ENCODE measurements around the gene SOD2.
"Not testable (repeated sequence)": the region's sequence is repeated elsewhere in the genome, so short reads cannot be mapped to it uniquely, and the experiment has no call there.

The SOD2 gene

DNA sequence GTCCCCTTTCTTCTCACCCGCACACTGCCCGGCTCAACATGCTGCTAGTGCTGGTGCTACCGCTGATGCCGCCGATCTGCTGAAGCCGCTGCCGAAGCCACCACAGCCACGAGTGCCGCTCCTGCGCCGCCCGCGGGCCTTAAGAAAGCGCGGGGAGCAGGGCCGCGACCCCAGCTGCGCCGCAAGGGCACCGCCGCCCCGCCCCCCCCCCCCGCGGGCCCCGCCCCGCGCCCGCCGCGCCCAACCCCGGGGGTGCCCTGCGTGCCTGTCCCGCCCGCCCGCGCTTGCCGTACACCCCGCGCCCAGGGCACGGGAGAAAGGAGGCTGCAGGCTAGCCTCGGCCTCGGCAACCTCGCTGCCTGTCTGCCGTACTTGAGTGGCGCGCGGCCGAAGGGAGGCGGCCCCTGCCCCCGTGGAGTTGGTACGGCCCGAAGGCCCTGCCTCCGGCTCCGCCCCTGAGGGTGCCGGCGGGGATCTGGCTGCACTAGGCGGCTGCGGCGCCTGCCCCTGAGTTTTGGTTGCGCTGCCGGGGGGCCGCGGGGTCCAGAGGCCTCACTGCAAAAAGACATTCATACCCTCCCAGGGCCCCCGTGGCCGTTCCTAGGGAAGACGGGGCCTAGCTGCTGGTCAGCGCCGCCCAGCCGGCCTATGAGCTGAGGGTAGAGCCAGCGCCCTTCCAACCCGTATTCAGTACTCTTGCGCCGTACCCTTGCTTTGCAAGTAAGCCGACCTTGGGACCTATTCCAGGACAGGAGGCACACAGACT is at the start of gene SOD2:
Gene SOD2, minus strand, starts transcription at position 114 of the 766 bp plus-strand sequence. Its CDS starts 74 bp downstream, at position 40.
- DNase-seq (ENCODE audit: low read depth in 2 of 2): no peak

DNA sequence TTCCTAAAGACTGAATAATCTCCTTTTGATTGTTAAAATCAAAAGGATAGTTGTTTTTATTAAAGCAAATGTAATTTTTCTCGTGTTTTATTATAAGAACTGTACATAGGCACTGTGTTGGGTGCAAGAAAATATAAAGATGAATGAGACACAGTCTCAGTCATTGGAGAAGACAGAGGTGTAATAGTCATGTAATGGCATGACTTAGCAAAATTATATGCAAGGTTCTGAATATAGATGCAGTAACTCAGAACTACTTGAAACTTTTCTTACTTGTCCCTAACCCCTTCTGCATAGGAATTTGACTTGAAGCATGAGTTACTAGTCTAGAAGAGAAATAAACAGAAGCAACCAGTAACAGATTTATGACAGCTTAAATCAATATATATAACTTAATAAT is 49.1 kb upstream of the SOD2 start:
- no peak for DNase-seq (ENCODE audit: low read depth in 2 of 2)

DNA sequence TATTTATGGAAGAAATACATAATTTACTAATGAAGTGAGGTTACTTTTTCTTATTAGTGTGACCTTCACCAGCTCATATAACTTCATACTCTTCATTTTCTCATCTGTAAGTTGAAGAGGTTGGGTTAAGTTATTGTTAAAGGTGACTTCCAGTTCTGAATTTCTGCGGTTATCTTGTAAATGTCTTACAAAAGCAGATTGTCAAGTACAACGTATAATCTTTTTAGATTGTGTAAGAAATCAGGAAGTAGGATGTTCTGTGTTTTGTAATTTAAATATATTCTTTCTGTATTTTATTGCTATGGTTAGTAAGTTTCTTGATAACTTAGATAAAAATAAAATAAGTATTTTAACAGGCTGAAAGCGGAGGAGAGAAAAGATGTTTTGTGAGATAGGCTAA is 46.3 kb upstream of the SOD2 start:
- DNase-seq (ENCODE audit: low read depth in 2 of 2): no peak

DNA sequence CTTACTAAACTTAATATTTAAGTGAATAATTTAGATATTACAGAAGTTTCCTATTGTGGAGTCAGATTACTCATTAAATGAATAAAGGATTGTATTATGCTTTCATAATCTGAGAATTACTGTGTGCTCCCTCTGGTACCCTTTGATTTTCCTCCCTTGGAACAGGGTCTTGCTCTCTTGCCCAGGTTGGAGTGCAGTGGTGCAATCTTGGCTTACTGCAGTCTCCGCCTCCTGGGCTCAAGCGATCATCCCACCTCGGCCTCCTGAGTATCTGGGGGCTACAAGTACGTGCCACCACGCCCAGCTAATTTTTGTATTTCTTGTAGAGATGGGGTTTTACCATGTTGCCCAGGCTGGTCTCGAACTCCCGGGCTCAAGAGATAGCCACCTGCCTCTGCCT is 43.9 kb upstream of the SOD2 start:
- DNase-seq (ENCODE audit: low read depth in 2 of 2): no peak

DNA sequence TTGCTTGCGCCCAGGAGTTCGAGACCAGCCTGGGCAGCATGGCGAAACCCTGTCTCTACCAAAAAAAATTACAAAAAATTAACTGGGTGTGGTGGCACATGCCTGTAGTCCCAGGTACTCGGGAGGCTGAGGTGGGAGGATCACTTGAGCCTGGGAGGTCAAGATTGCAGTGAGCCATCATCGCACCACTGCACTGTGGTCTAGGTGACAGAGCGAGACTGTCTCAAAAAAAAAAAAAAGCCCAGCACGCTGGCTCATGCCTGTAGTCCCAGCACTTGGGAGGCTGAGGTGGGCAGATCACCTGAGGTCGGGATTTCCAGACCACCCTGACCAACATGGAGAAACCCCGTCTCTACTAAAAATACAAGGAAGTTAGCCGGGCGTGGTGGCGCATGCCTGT is 40.4 kb upstream of the SOD2 start:
- not testable (repeated sequence) for DNase-seq (ENCODE audit: low read depth in 2 of 2)

DNA sequence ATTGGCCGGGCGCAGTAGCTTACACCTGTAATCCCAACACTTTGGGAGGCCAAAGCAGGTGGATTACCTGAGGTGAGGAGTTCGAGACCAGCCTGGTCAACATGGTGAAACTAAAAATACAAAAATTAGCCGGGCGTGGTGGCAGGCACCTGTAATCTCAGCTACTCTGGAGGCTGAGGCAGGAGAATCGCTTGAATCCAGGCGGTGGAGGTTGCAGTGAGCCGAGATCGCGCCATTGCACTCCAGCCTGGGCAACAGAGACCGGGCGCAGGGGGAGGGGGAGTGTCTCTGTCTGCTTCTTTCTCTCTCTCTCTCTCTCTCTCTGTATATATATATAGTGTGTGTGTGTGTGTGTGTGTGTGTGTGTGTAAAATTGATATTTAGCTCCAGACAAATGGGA is 39.5 kb upstream of the SOD2 start:
- DNase-seq (ENCODE audit: low read depth in 2 of 2): not testable (repeated sequence)

DNA sequence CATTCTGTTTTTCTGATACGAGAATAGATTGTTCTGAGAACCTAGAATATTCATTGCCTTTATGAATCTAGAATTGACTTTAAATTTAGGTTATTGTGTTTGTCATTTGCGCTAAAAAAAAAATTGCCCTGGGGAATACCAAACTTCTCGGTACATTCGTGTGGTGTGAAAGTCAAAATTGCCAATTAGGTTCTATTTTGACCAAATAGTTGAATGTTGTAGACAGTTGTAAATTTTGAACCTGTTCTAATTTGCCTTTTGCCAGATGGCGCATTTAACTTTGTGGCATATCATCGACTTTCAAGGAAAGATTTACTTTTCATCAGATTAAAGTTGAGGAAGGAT is 37.3 kb upstream of the SOD2 start:
- no peak for DNase-seq (ENCODE audit: low read depth in 2 of 2)

DNA sequence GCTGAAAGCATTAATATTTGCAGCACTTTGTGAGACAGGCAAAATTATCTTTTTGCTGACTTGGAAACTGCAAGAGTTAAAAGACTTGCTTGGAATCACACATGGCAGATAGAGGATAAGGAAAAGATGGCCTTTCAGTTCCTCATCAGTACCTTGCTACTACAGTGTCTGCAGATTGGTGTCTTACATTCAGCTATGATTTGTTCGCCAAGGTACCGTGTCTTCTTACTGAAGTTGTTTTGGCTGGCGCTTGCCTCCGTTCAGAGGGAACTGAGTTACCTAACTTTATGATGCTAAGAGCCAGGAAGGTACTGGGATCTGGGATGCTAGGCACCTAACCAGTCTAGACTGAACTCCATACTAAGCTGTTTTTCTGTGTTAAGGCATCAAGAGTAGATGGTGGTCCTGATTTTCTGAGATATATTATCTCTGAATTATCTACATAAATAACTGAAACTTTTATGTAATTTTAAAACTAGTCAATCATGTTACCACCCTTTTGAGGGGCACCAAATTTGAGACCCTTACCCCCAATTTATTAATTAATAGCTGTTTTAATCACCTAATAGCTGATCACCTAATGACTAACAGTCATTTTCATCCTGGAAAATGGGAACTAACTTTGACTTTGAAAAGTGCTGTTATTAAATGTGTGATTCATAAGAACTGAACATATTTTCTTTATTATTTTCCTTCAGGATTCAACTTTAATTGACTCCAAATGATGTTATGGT is 36.7 kb upstream of the SOD2 start:
- DNase-seq (ENCODE audit: low read depth in 2 of 2): no peak

DNA sequence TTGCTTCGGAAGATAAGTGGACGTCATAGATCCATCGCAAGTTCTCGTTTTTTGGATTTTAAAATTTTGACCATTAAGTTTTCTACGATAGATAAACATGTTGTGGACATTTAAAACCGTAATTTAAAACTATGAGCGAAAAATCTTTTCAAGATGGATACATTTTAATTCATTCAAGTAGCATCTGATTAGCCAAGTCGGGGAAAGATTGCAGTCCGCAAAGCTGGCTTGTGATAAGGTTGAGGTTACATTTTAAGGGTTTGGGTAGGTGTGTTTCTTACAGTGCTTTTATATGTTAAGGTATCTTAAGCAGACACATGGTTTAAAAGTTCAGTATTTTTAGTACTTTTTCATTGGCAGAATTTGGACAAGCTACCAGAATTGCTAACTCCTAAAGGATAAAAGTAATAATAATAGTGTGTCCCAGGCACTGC is 35.5 kb upstream of the SOD2 start:
- no peak for DNase-seq (ENCODE audit: low read depth in 2 of 2)

DNA sequence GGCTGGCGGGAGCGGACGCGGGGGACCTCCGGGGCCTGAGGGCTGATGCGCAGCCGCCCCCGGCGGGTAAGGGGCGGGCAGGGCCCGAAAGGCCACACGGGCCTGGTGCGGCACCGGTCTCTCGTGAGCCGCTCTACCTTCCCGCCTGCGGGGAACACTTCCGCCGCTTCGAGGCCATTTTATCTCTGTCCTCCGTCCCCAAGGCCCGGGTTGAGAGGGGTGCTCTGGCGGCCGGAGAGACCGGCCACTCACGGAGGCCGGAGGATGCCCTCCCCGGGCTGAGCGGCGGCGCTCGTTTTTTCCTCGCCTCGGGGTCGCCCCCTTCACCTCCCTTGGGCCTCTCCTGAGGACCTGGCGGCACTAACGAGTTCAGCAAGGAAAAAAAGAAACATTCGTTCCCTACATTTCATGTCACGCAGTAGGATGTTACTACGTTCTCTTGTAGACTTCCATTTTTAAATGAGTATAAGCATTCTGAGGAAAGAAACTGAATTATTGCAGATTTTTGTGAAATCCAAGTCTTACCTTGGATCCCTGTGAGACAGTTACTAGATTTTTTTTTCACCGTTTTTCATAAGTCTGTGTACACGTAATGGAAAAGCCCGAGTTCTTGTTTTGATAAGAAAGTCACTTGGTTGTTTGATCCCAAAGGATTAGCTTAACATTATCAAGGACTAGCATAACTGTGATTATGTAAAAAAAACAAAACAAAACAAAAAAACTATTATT is 34.8 kb upstream of the SOD2 start:
- DNase-seq (ENCODE audit: low read depth in 2 of 2): no peak

DNA sequence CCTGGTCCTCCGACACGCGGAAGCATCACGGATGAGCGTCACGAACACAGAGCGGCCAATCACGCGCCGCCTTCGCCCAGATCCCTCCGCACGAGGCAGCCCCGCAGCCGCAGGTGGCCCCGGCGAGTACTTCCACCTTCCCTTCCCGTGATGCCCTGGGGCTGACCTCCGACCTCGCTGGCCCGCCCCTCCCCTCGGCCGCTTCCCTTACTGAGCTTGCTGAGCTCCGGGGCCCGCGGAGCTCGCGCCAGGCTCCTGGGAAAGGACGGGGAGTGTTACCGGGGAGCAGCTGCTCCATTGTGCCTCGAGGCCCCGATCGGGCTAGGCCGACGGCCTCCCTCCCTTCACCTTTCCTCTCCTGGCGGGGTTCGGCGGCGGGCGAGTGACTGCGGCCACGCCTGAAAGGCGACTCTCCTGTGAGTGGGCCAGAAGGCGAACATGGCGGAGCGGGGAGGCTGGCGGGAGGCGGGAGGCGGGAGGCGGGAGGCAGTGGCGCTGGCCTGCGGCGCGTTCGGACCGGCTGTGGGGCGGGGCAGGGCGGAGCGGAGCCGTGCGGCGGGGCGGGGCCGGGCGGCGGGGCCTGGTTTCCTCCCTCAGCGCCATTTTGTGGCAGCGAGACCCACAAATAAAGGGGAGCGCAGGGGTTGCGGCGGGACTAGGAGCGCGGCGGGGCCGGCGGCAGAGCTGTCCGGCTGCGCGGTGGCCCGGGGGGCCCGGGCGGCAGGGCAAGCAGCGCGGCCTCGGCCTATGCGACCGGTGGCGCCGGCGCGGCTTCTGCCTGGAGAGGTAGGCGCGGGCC is 34.1 kb upstream of the SOD2 start, which contains the start of gene WTAP:
Gene WTAP, plus strand, starts transcription at position 589 of the 799 bp plus-strand sequence. CDS start 8,760 bp downstream, outside the sequence.
- peak; percentile 82 to 85 for DNase-seq (ENCODE audit: low read depth in 2 of 2)

DNA sequence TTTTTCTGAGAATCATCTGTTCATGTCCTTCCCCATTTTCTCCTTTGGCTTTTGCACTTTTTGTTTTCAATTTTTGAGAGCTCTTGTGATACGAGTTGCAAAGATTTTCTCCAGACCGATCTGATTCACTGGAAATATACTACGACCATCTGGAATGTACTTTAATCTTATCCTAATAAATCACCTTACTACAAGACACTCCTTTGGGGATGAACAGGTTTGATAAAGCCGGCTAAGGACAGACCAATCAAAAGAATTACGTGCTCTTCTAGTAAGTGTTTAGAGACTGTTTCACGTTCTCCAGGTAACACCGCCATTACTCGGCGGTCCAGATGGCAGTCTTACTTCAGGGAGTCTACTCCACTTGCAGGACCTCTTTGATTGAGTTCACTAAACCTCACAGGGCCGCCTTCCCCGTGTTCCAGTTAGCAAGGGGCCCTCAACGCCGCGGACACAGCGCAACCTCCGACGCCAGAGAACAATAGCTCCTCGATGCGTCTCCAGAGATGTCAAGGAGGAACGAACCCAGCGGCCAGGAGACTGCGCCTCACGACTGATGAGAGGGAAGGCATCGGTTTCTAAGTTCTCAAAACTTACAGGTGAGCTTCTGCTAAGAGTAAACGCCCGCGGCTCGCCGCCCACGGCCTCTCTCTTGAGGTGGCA is 33.3 kb upstream of the SOD2 start:
- DNase-seq (ENCODE audit: low read depth in 2 of 2): no peak

DNA sequence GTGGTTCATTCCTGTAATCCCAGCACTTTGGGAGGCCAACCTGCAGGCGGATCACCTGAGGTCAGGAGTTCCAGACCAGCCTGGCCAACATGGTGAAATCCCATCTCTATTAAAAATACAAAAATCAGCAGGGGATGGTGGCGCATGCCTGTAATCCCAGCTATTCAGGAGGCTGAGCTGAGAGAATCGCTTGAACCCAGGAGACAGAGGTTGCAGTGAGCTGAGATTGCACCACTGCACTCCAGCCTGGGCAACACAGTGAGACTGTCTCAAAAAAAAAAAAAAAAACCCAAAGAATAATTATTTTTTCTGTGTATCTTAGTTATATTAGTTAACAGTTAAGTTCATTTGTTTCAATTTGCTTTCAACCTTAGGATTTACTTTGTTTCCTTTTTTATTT is 32.2 kb upstream of the SOD2 start:
- not testable (repeated sequence) for DNase-seq (ENCODE audit: low read depth in 2 of 2)

DNA sequence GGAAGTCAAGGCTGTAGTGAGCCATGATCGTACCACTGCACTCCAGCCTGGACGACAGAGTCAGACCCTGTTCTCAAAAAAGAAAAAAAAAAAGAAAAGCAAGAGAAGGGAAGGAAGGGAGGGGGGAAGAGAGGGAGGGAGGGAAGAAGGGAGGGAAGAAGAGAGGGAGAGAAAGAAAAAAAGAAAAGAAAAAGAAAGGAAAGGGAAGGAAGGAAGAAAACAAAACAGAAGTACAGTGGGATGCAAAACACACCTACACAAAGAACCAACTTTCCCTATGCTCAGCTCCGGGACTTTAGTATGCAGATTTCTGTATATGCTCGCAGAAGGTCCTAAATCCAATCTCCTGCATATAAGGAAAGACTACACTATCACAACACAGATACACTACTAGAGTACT is 31.7 kb upstream of the SOD2 start:
- no peak for DNase-seq (ENCODE audit: low read depth in 2 of 2)

DNA sequence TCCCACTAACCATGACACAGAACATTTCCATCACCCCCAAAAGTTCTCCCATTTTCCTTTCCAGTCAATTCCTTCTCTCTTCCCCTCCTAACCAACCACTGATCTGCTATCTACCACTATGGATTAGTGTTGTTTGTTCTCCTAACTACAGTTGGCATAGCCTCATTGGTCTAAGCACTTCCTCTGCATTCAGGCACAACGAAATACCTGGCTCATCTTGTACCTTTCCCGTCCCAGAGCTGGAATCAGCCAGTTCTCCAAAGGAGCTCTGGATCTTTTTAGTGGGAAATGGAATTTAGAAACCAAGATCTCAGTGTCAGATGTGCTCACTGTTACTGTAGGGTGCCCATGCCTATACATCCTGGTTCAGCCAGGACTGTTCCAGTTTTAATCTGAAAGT is 30.2 kb upstream of the SOD2 start:
- DNase-seq (ENCODE audit: low read depth in 2 of 2): no peak

DNA sequence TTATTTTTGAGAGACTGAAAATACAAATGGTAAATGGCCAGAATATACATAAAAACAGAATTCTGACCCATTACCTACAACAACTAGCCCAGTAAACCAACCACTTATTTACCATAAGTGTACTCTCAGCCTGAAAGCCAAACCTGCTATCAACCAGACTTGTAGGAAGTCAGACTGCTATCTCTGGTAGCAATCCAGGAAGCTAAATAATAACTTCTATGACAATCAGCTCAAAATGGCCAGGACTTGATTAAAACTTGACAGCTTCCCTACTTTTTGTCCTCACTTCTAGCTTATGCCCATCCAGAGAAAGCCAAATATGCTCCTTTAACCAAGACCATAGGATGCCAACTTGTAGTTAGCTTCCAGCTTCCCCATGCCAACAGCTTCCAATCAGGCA is 29.6 kb upstream of the SOD2 start:
- DNase-seq (ENCODE audit: low read depth in 2 of 2): no peak

DNA sequence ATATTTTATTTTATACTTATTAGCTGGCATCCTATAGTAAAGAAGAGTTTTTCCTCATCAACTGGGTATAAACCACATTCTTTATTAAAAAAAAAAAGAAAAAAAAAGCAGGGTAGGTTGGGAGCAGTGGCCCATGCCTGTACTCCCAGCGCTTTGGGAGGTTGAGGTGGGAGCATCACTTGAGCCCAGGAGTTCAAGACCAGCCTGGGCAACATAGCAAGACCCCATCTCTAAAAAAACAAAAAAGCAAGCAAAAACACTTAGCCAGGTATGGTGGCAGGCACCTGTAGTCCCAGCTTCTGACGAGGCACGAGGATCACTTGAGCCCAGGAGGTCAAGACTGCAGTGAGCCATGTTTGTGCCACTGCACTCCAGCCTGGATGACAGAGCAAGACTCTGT is 28.9 kb upstream of the SOD2 start:
- not testable (repeated sequence) for DNase-seq (ENCODE audit: low read depth in 2 of 2)

DNA sequence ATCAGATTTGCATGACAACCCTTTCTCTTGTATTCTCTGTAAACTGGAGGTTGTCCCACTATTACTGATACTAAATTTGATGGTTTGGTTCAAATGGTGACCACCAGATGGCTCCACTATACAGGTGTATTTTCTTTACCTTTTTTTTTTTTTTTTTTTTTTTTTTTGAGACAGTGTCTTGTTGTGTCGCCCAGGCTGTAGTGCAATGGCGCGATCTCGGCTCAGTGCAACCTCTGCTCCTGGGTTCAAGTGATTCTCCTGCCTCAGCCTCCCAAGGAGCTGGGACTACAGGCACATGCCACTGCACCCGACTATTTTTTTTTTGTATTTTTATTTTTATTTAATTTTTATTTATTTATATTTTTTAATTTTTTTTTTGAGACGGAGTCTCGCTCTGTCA is 27.7 kb upstream of the SOD2 start:
- no peak for DNase-seq (ENCODE audit: low read depth in 2 of 2)

DNA sequence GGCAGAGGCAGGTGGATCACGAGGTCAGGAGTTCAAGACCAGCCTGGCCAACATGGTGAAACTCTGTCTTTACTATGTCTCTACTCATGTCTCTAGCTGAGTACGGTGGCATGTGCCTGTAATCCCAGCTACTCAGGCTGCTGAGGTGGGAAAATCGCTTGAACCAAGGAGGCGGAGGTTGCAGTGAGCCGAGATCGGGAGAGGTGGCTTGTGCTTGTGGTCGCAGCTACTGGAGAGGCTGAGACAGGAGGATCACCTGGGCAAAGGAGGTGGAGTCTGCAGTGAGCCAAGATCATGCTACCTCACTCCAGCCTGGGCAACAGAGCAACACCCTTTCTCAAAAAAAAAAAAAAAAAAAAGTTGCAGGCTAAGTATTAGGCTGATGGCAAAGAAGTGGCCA is 26.2 kb upstream of the SOD2 start:
- DNase-seq (ENCODE audit: low read depth in 2 of 2): no peak

DNA sequence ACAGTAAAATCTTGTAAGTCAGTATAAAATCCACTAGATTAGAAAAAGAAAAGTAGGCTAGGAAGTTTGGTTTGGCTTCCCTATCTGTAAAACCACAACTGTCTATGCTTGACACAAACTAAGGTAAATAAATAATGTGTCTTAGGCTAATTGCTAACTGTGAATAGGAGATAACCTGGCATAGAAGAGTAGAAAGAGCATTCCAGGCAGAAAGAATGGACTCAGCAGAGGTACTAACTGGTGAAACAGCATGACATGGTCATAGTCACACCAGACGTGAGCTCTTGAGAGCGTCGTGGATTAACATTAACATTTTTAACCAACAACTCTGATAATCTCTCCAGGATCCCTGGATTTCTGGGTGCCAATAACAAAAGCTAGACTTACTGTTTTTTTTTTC is 25.6 kb upstream of the SOD2 start:
- DNase-seq (ENCODE audit: low read depth in 2 of 2): no peak
